ENCODE results near the gene LDAH. TPM values are rescaled to one million over a fixed set of nuclear protein-coding genes. Genes with fewer than 3 reads are reported as not detected.
"Not testable (repeated sequence)": the region's sequence is repeated elsewhere in the genome, so short reads cannot be mapped to it uniquely, and the experiment has no call there.

LDAH gene
- total RNA-seq, 6 experiments from 2014 or later, result 18.3 to 23.2 (median 20.2) TPM

DNA sequence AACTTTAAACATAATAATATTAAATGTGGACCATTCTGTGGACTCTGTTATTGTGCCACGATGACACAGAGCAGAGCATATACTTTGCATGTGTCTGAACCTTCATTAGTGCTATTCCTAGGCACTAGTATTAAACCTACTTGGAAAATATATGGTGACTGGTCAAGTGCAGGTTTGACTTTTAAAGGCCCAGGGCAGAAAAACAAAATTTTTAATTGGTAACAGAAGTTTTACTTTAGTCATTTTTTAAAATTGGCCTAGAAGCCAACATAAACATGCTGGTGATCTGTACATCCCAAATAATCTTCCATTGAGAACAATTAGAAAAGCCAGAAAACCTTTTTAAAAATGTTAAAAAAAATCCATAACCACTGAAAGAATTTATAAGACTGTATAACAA lies 16.6 kb downstream of the LDAH start:
- peaks cover 5% of the 10 kb centered on the region; the same call in 1 of the 2 replicates for H3K4me1 Mint-ChIP-seq (ENCODE audit: low read depth)
- no peak for DNase-seq
- H3K27ac Mint-ChIP-seq, result no peak overlapping the region
- H3K9me3 Mint-ChIP-seq, result no peaks in the 10 kb centered on the region
- H3K4me3 Mint-ChIP-seq, result no peak overlapping the region
- no peaks in the 10 kb centered on the region; the same call in 1 of the 2 replicates for H3K27me3 Mint-ChIP-seq (ENCODE audit: insufficient read depth)
- TF ChIP-seq CTCF (IDR thresholded peaks at IDR 0.05), result no peak
- no peaks in the 10 kb centered on the region for H3K36me3 Mint-ChIP-seq (ENCODE audit: low read depth)

GRCh38 chr2:20803974-20804373 lies 18.9 kb downstream of the LDAH start:
- DNase-seq, result no peak
- Mint-ChIP-seq H3K4me1 (ENCODE audit: low read depth) (peaks cover 5% of the 10 kb centered on the region; the same call in 1 of the 2 replicates), H3K27me3 (ENCODE audit: insufficient read depth) (no peaks in the 10 kb centered on the region), H3K27ac (no peak overlapping the region), H3K36me3 (ENCODE audit: low read depth) (no peaks in the 10 kb centered on the region), H3K9me3 (no peaks in the 10 kb centered on the region), H3K4me3 (no peak overlapping the region)
- no peak for TF ChIP-seq CTCF (IDR thresholded peaks at IDR 0.05)

- Mint-ChIP-seq H3K4me1 (ENCODE audit: low read depth) (0 out of 2 replicates have a peak, but pooled peaks cover under 1% of the 10 kb centered on the region), H3K4me3 (no peak overlapping the region), H3K27me3 (ENCODE audit: insufficient read depth) (no peaks in the 10 kb centered on the region), H3K27ac (no peak overlapping the region), H3K36me3 (ENCODE audit: low read depth) (no peaks in the 10 kb centered on the region), H3K9me3 (no peaks in the 10 kb centered on the region)
- DNase-seq, result no peak
- no peak for TF ChIP-seq CTCF (IDR thresholded peaks at IDR 0.05)
Measured at GRCh38 chr2:20803226-20803682, 19.6 kb downstream of the LDAH start.

DNA sequence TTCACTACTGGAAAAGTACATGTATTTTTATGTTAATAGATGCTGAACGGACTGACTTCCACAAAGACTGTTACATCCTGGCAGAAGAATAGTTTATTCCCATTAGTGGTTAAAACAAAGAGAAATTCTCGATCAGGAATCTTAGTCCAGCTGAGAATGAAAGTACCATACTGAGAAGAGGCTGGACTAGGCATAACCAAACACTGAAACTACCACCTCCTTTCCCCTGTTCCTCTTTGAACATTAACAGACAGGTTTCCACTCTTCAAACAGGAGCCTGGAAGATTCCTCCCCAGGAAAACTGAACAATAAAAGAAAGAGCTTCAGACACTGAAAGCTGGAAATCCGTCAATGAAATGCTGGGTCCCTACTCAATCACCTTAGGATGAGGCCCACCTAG lies 25.8 kb downstream of the LDAH start:
- H3K9me3 Mint-ChIP-seq, result 0 out of 2 replicates have a peak, but pooled peaks cover 4% of the 10 kb centered on the region
- TF ChIP-seq CTCF (IDR thresholded peaks at IDR 0.05), result no peak
- no peaks in the 10 kb centered on the region; the same call in 1 of the 2 replicates for H3K27me3 Mint-ChIP-seq (ENCODE audit: insufficient read depth)
- no peak for DNase-seq
- H3K4me3 Mint-ChIP-seq, result no peak overlapping the region
- H3K36me3 Mint-ChIP-seq (ENCODE audit: low read depth), result peaks cover 22% of the 10 kb centered on the region
- H3K4me1 Mint-ChIP-seq (ENCODE audit: low read depth), result peaks cover 18% of the 10 kb centered on the region
- H3K27ac Mint-ChIP-seq, result no peak overlapping the region

DNA sequence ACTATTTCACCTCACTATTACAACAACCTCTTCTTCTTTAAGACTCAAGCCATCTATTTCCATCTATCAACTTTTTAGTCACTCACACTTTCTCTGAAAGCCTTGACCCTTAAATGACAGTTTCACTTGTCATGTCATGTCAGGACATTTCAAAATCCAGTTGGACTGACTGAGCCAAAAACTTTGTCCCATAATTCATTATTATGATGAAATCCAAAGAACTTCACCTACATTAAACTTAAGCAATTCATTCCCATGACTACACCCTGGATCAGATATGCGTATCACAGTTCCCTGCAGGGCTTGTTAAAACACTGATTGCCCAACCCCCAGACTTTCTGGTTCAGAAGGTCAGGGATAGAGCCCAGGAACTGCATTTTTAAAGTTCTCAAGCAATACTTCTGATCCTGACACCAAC lies 26.5 kb downstream of the LDAH start:
- Mint-ChIP-seq H3K27me3 (ENCODE audit: insufficient read depth) (no peaks in the 10 kb centered on the region; the same call in 1 of the 2 replicates), H3K4me3 (no peak overlapping the region), H3K4me1 (ENCODE audit: low read depth) (peaks cover 18% of the 10 kb centered on the region), H3K36me3 (ENCODE audit: low read depth) (peaks cover 22% of the 10 kb centered on the region), H3K27ac (no peak overlapping the region), H3K9me3 (0 out of 2 replicates have a peak, but pooled peaks cover 4% of the 10 kb centered on the region)
- DNase-seq, result no peak
- no peak for TF ChIP-seq CTCF (IDR thresholded peaks at IDR 0.05)

GRCh38 chr2:20793944-20794343 lies 29.0 kb downstream of the LDAH start:
- H3K4me1 Mint-ChIP-seq (ENCODE audit: low read depth), result peaks cover 18% of the 10 kb centered on the region
- DNase-seq; H3K27ac Mint-ChIP-seq; H3K27me3 Mint-ChIP-seq (ENCODE audit: insufficient read depth); H3K4me3 Mint-ChIP-seq; H3K9me3 Mint-ChIP-seq: not testable (repeated sequence)
- H3K36me3 Mint-ChIP-seq (ENCODE audit: low read depth), result peaks cover 22% of the 10 kb centered on the region
